DND-41 (cell line): ENCODE measurements around the gene FAM222A.

Source experiments
- CTCF ChIP-seq: IDR thresholded peaks from 2 replicates; pipeline ENCODE4 v1.5.1; 2012; ENCODE audit warnings: borderline replicate concordance, low read length, moderate library complexity, mild to moderate bottlenecking; ENCODE audit not compliant: poor library complexity, severe bottlenecking; ENCODE audit errors: extremely low read depth
- EZH2 ChIP-seq: IDR thresholded peaks from 3 replicates; pipeline ENCODE4 v1.6.1; 2012; ENCODE audit warnings: borderline replicate concordance, low read depth, mild to moderate bottlenecking, moderate library complexity, low read length, inconsistent platforms; ENCODE audit not compliant: severe bottlenecking

- TF ChIP-seq CTCF (no peak), EZH2 (no peak)
Observed at GRCh38 chr12:109735825-109736551, 22.4 kb downstream of the FAM222A start.
